ENCODE measurements around the gene CCN5.
"Not testable (repeated sequence)": the region's sequence is repeated elsewhere in the genome, so short reads cannot be mapped to it uniquely, and the experiment has no call there.

The CCN5 gene

GRCh38 chr20:44756956-44757355 lies 41.8 kb downstream of the CCN5 start:
- no peak for DNase-seq (ENCODE audit: low read depth in 2 of 2)

- DNase-seq (ENCODE audit: low read depth in 2 of 2) = no peak
Measured at GRCh38 chr20:44758247-44759101, 43.3 kb downstream of the CCN5 start.

GRCh38 chr20:44759595-44759994 lies 44.4 kb downstream of the CCN5 start:
- DNase-seq (ENCODE audit: low read depth in 2 of 2) = no peak

DNA sequence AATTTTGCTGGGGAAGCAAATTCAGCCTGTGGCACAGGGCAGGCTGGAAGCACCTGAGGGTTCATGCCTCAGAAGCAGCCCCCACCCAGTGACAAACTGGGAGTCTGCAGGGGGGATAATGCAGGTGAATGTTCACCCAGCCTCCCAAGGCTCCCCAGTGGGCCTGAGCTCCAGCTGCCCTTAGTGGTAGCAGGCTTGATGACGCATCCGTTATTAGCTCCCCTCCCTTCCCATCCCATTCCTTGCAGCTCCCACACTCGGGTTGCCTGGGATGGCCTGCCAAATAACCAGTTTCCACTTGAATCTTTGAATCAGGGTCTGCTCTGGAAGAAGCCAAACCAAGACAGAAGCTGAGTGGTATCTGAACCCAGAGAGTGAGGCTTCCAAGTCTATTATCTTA lies 46.3 kb downstream of the CCN5 start:
- DNase-seq (ENCODE audit: low read depth in 2 of 2) = no peak

GRCh38 chr20:44762466-44763140 lies 47.4 kb downstream of the CCN5 start:
- DNase-seq (ENCODE audit: low read depth in 2 of 2) = no peak

GRCh38 chr20:44763798-44764197 lies 48.6 kb downstream of the CCN5 start:
- not testable (repeated sequence) for DNase-seq (ENCODE audit: low read depth in 2 of 2)

DNA sequence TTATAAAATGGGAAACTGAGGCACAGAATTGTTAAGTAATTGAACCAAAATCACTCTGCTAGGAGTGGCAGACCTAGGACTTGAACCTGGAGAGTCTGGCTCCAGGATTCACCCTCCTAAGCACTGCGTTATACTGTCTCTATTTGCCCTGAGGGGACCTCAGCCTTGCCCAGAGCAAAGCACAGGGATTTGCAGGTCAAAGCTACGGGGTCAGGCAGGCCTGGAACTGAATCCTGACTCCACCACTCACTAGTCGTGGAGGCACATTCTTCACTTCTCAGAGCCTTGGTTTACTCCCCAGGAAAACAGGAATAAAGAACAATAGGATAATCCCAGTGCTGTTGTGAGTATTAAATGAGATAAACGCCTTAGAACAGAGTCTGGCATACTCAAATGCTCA lies 49.9 kb downstream of the CCN5 start:
- no peak for DNase-seq (ENCODE audit: low read depth in 2 of 2)

DNA sequence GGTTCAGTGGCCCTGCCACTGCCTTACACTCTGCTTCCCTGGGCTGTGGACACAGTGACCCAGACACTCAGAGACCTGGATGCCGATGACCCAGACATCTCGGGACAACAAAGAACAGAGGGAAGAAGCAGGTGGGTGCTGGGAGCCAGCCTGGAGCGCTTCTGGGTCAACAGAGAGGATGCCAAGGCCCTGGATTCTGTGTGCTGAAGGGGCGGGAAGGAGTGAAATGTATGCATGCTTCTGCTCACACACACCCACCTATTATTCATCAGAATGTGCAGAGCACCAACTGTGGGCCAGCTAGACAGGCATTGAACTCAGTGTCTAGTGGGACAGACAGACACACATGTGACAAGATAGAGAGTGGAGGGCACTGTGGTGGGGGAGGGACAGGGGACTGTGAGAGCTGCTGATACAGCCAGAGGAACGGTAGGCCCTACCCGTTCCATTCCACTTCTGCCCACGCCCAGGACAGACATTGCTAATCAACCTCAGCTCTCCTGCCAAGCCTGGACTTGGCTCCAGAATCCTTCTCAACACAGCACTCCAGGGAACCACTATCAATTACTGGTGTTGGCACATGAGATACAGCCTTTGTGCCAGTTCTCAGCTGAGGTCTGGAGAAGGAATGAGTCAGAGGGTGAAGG lies 50.7 kb downstream of the CCN5 start:
- DNase-seq (ENCODE audit: low read depth in 2 of 2) = no peak

DNA sequence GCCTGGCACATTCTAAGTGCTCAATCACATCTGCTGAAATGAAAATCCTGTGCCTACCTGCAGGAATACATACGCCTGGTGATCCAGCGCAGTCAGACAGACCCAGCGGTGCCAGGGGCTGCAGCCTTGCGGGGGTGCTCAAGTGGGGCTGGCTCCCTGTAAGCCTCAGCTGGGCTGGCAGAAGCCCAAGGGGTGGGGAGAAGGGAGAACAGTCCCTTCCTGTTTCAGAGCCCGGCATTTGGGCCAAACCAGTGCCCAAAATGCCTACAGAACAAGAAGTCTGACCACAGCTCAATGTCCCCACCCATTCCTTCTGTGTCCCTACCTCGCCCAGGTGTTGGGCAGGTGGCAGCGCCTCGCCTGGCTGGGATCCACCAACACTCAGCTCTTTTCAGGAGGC lies 53.1 kb downstream of the CCN5 start:
- no peak for DNase-seq (ENCODE audit: low read depth in 2 of 2)

- no peak for DNase-seq (ENCODE audit: low read depth in 2 of 2)
Measured at GRCh38 chr20:44768854-44769480, 53.8 kb downstream of the CCN5 start.

DNA sequence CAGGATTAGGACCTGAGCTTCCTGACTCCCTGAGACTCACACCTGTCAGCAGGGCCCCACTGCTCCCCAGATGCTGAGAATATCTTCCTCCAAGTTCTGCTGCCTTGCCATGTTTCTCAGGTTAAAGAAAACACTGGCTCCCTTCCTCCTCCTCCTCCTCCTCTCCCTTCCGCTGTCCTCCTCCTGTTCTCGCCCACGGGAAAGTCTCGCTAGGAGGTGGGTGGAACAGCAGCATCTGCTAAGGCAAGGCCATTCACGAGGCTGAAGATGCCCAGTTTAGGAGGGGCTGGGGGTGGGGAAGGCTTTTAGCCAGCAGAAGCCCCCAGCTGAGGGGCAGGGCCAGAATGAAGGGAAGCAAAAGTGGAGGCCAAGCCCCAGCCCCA lies 54.3 kb downstream of the CCN5 start:
- no peak for DNase-seq (ENCODE audit: low read depth in 2 of 2)

GRCh38 chr20:44770484-44771171 lies 55.5 kb downstream of the CCN5 start:
- DNase-seq (ENCODE audit: low read depth in 2 of 2) = no peak

DNA sequence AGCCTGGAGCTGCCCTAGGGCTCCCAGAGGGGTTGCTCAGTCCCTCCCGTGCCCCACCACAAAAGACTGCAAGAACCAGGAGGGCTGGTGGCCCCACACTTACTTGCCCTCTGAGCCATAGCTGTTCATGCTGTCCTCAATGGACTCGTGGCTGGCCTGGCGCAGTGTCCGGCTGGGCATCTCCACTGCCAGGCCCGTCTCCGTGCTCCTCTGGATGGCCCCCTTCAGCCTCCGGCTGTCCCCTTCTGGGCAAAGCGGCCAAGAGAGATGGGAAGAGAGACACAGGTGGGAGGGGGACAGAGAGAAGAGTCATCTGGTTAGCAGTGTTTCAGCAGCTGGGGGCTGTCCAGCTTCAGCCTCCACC lies 56.0 kb downstream of the CCN5 start:
- DNase-seq (ENCODE audit: low read depth in 2 of 2) = no peak

DNA sequence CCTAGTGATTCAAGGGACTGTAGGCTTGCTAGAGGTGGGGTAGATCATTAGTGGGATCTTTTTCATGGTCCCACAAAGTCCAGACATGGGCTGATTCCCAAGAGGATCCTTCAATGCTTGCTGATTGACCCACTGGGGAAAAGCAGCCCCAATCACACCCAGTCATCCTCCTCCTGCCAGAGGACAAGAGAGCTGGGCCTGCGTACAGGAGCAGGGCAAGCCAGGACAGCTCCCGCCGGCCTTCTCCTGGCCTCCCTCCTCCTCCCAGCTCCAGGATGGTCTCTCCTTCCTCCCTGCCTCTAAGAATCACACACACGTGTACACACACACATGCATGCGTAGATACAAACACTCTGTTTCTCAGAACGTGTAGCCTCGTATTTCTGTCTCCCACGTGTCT lies 57.5 kb downstream of the CCN5 start:
- no peak for DNase-seq (ENCODE audit: low read depth in 2 of 2)

- no peak for DNase-seq (ENCODE audit: low read depth in 2 of 2)
Measured at GRCh38 chr20:44773070-44773829, 58.1 kb downstream of the CCN5 start.

- DNase-seq (ENCODE audit: low read depth in 2 of 2) = no peak
Measured at GRCh38 chr20:44776980-44777379, 61.8 kb downstream of the CCN5 start.
